Upper lobe of left lung (tissue), 4 donors: ENCODE results near the gene CST7.

Source experiments
- EP300 ChIP-seq, 4 donors: sonication (generic); formaldehyde crosslinking; IDR thresholded peaks; one replicate each; pipeline ENCODE4 v1.5.1; 2017; ENCODE audit warnings: antibody characterized with exemption in 4 of 4, control low read depth in 2 of 4
- POLR2A ChIP-seq, 4 donors: fragments of 450-650 bp; IDR thresholded peaks; one replicate each; pipeline ENCODE4 v1.5.1; 2016 to 2017; ENCODE audit warnings: antibody characterized with exemption in 4 of 4, mild to moderate bottlenecking in 2 of 4
- TF ChIP-seq, protein P1 (sequence below), 6 experiments: fragments of 450-650 bp in 4 of 6; fragments of 200-600 bp in 2 of 6; sonication (generic) in 2 of 6; IDR thresholded peaks; one replicate each; pipeline ENCODE4 v1.5.1; 2016 to 2019; ENCODE audit warnings: antibody characterized with exemption in 6 of 6

DNA sequence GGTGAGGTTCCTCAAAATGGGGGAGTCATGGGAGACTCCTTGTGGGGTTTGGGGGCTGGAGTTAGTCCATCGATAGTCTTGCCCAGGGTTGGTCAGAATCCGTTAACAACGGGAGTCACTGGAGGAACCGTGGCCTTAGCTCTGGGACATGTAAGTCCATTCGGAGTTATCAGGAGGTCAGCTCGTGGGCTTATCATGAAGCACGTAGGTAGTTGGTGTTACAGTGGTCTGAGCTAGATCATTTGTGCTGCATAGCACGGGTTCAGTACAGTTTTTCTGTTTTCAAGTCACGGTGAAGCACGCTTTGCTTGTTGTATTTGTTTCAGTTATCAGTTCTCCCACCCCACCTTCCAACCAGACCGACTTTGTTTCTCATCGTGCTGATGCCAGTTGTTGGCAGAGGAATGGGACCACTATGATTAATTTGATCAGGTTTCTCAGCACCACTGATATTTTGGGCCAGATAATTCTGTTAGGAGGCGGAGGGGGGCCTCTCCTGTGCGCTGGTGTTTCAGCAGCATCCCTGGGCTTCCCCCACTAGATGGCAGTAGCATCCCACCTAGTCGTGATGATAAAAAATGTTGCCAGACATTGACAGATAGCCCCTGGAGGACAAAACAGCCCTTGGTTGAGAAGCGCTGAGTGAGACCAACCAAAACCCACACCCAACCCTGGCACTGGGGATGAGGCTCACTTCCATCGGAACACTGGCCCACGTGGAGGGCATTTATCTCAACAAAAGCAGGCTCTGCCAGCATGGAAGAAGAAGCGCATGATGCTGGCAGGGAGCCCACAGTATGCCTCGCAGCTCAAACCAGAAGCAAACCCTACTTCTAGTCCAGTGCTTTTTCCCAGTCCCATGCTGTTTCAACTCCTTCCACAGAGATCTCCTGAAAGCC lies 45.6 kb downstream of the CST7 start:
- TF ChIP-seq, protein P1, sequence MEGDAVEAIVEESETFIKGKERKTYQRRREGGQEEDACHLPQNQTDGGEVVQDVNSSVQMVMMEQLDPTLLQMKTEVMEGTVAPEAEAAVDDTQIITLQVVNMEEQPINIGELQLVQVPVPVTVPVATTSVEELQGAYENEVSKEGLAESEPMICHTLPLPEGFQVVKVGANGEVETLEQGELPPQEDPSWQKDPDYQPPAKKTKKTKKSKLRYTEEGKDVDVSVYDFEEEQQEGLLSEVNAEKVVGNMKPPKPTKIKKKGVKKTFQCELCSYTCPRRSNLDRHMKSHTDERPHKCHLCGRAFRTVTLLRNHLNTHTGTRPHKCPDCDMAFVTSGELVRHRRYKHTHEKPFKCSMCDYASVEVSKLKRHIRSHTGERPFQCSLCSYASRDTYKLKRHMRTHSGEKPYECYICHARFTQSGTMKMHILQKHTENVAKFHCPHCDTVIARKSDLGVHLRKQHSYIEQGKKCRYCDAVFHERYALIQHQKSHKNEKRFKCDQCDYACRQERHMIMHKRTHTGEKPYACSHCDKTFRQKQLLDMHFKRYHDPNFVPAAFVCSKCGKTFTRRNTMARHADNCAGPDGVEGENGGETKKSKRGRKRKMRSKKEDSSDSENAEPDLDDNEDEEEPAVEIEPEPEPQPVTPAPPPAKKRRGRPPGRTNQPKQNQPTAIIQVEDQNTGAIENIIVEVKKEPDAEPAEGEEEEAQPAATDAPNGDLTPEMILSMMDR (IDR thresholded peaks at IDR 0.05), result peak; percentile 90 to 94 (median 92)
- no peak for TF ChIP-seq EP300 (IDR thresholded peaks at IDR 0.05)
- no peak for TF ChIP-seq POLR2A (IDR thresholded peaks at IDR 0.05)
